Stimulated activated CD8-positive, alpha-beta memory T cell treated with anti-CD3 and anti-CD28 coated beads, Interleukin-4, amount 100 ng/mL, for 4 hours (primary cell): Measurements from ENCODE around the gene MOB3B.

ENCODE experiments used
- DNase-seq, 2 donors: peaks; one replicate each; pipeline ENCODE4 v3.0.0-alpha.2; 2020; ENCODE audit warnings: low read depth in 2 of 2, low spot score in 1 of 2

The MOB3B gene

DNA sequence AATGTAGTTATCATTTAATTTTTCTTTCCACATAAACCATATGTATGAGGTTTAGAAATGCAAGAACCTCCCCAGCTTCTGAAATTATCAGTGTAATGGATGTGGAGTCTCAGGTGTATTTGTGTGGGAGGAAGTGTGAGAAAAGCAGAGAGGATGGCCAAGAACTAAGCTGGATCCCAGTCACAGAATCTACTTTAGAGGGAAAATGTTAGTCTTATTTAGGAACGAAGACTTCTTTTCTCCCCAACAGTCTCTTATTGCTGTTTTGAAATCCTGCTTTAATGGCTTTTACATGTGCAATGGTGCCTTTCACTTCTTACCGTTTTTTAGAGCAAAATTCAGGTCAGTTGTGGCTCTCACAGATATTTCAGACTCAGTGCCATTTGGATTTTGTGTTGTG is 235.6 kb downstream of the MOB3B start:
- no peak for DNase-seq

DNA sequence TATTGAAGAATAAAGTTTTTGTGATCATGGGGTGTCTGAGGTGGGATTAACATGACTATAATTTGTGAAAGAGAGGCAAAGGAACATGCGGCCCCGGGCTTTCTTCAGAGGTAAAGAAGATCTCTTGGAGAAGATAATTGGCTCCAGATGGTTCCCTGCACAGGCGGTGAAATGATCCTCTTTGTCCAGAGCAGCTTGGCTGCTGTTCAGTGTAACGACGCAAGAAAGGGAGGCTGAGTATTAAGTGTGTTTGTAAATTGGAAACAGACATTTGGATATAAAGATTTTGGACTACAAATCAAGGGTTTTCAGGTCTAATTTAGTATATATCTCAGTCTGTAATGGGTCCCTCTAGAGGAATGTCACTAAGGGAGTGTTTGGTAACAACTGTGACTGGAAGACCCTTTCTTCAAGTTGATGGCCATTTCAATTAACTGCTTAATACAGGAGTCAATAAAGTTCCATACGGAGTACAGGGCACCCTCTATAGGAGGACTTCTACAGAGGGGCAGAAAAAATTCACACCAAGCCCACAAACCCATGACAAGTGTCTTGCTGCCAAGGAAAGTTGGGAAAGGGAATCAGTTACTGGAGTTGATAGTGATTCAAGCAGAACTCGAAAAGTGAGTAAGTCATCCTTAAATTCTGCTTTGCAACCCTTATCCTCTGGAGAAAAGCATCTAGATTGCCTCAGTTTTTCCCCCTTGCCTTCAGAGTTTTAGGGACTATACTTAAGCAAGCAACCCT is 236.8 kb downstream of the MOB3B start:
- DNase-seq: no peak

DNA sequence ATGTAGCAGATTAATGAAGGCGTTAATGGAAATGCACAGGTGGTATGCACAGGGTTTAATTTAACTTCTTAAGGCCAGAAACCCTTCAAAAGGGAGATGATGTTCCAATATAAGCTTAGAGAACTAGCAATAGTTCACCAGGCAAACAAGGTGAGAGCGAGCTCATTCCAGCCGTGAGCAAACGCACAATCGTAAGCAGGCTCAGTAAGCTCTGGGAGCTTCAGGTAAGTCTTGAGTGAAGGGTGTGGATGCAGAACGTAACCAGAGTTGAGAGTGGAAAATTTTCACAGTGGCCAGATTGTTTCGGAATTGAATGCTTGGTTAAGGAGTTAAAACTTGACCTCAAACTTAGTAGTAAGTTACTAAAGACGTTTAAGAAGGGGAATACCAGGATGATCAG is 238.3 kb downstream of the MOB3B start:
- no peak for DNase-seq

DNA sequence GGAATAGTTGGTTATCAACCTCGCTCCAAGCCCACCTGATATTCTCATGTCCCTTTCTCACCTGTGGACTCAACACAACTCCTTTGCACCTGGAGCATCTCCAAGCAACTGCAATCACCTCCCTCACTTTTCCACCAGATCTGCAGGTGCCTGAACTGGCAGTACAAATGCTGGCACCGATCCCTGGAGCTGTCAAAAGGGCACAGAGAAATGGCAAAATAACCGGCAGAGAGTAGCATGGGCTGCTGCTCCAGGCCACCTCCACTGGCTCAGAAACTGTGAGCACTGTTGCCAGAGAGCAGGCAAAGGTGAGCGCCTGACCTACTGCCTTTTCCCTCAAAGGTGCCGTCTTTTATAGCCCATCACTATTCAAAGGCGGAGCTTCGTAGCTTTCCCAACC is 247.3 kb downstream of the MOB3B start:
- no peak for DNase-seq

DNA sequence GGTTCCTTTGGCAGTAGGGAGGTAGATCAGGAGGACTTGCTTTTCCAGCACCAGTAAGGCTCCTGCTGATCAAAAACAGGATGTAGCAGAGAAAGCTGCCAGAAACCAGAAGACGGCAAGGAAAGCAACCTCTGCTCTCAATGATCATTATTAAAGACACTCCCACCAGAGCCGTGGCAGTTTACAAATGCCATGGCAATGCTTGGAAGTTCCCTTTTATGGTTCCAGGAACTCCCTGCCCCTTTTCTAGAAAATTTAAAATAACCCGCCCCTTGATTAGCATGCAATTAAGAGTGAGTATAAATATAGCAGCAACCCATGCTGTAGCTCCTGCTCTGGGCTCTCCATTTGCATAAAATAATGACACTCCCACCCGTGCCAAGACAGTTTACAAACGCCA is 248.8 kb downstream of the MOB3B start:
- DNase-seq: no peak

DNA sequence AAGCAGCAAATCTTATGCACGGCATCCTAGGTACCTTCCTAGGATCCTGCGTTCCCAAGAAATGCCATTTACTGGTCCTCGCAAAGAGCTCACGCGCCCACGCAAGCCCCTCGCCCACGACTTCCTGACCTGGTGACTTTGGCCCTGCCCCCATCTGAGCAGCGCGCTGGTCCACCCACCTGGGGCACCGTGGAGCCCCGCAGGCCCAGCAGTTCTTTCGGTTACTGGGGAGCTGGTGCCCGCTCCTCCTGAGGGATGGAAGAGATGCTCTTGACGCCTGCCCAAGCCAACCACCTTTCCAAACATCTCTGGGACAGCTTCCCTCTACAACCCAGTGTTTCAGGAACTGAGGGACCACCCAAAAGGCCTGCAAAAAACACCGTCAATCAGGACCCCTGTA is 249.4 kb downstream of the MOB3B start:
- no peak for DNase-seq

DNA sequence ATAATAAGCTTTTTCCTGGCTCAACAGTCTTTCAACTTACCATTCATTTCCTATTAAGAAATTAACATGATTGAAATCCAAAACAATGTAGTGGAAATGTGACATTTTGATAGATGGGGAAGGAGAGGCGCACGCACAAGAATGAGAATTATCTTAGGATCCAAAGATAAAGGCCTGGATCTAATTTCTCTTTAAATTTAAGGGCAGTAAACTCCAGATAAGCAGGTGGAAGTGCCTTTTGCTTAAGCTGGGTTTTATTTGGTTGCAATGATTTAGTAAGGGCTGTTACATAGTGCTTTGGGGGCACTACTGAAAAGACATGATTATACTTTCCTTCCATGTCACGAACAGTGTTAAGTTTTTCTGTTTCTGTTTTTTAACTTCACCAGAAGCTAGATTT is 250.0 kb downstream of the MOB3B start:
- no peak for DNase-seq

DNA sequence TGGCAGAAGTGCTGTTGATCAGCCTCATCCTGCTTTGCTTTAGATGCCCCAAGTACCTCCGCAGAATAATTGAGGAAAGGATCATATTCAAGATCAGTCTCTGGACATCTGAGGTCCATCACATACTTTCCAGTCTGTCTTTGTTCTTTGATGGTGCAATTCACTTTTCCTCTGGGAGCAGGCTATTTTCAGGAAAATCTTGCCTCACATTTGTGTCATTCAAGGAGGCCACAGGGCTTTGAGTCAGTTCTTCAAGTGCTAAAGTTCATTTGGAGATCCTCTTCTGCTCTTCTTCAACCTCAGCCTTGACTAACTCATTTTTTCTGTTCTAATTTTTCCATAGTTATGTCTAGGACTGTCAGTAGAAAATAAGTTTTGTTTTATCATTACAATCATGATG is 251.2 kb downstream of the MOB3B start:
- DNase-seq: no peak

DNA sequence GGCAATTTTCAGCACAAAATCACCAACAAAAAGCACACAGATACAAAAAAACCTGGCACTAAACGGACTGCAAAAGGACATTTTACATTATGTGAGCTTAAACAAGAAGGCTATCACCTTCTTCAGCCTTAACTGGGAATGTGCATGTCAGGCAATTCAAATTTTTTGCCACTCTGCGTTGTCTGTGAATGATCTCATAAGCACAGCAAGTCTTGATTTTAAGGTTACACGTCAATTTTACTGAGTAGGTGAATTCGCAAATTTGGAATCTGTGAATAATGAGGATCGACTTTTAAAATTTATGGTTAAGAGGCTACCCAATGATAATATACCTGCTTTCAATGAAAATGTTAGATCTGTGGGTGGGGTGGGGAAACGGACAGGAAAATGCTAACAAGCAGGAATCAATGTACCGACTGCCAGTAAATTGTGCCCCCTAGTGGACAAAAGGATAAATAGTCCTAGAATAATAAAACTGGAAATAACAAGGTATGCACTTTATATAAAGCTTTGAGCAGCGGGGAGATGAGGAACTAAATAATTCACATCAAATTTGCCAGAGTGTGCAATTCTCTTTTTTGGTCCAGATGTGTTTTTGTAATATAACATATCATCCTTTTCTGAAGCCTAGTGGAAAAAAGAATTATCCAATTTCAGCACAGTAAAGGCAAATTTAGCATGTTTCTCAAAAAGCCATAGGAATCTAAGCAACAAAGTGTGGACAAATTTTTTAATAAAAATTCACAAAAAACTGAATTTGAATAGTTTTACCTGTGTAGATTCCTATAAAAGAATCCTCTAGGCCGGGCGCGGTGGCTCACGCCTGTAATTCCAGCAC is 253.2 kb downstream of the MOB3B start:
- DNase-seq: no peak
